ENCODE measurements around the gene NEGR1. TPM values are rescaled to one million over a fixed set of nuclear protein-coding genes. Genes with fewer than 3 reads are reported as not detected.

The NEGR1 gene
- total RNA-seq, 1 experiment from 2014 or later, result 19.2 TPM

- intact Hi-C loops (cut with micrococcal nuclease; ENCODE audit: unreplicated experiment), result no loop called here
- H3K4me1 Mint-ChIP-seq (ENCODE audit: low read depth, unreplicated experiment), result peaks cover 15% of the 10 kb centered on the region
- H3K27ac Mint-ChIP-seq (ENCODE audit: unreplicated experiment), result no peak overlapping the region
- CTCF ChIA-PET, result interaction anchor here (0.6 to 0.7 kb wide), 2 partner anchors 12 to 72 kb away, joined by 4 to 5 read pairs; no protein-coding TSS in a partner anchor
- no peaks in the 10 kb centered on the region for H3K27me3 Mint-ChIP-seq (ENCODE audit: unreplicated experiment)
- DNase-seq, result no peak
- TF ChIP-seq CTCF (IDR thresholded peaks at IDR 0.05; ENCODE audit: unreplicated experiment), result no peak
- no peaks in the 10 kb centered on the region for H3K9me3 Mint-ChIP-seq (ENCODE audit: low read depth, unreplicated experiment)
- BruUV-seq (replicated peaks), result no TSS peak
- no peaks in the 10 kb centered on the region for H3K36me3 Mint-ChIP-seq (ENCODE audit: insufficient read depth, unreplicated experiment)
- no peak overlapping the region for H3K4me3 Mint-ChIP-seq (ENCODE audit: low read depth, unreplicated experiment)
Observed at GRCh38 chr1:72109916-72110315, 172.4 kb downstream of the NEGR1 start.

GRCh38 chr1:72105201-72105600 lies 177.1 kb downstream of the NEGR1 start:
- no peaks in the 10 kb centered on the region for H3K9me3 Mint-ChIP-seq (ENCODE audit: low read depth, unreplicated experiment)
- no peak overlapping the region for H3K27ac Mint-ChIP-seq (ENCODE audit: unreplicated experiment)
- H3K4me1 Mint-ChIP-seq (ENCODE audit: low read depth, unreplicated experiment), result peaks cover 15% of the 10 kb centered on the region
- TF ChIP-seq CTCF (IDR thresholded peaks at IDR 0.05; ENCODE audit: unreplicated experiment), result no peak
- CTCF ChIA-PET, result no interaction called here
- no peaks in the 10 kb centered on the region for H3K27me3 Mint-ChIP-seq (ENCODE audit: unreplicated experiment)
- intact Hi-C loops (cut with micrococcal nuclease; ENCODE audit: unreplicated experiment), result no loop called here
- no peaks in the 10 kb centered on the region for H3K36me3 Mint-ChIP-seq (ENCODE audit: insufficient read depth, unreplicated experiment)
- BruUV-seq (replicated peaks), result no TSS peak
- DNase-seq, result no peak
- no peak overlapping the region for H3K4me3 Mint-ChIP-seq (ENCODE audit: low read depth, unreplicated experiment)

GRCh38 chr1:72101840-72102632 lies 180.3 kb downstream of the NEGR1 start:
- CTCF ChIA-PET, result no interaction called here

GRCh38 chr1:72100771-72101170 lies 181.6 kb downstream of the NEGR1 start:
- no peaks in the 10 kb centered on the region for H3K27me3 Mint-ChIP-seq (ENCODE audit: unreplicated experiment)
- H3K27ac Mint-ChIP-seq (ENCODE audit: unreplicated experiment), result no peak overlapping the region
- H3K4me1 Mint-ChIP-seq (ENCODE audit: low read depth, unreplicated experiment), result no peaks in the 10 kb centered on the region
- no peak for DNase-seq
- no peaks in the 10 kb centered on the region for H3K36me3 Mint-ChIP-seq (ENCODE audit: insufficient read depth, unreplicated experiment)
- intact Hi-C loops (cut with micrococcal nuclease; ENCODE audit: unreplicated experiment), result no loop called here
- no peak overlapping the region for H3K4me3 Mint-ChIP-seq (ENCODE audit: low read depth, unreplicated experiment)
- TF ChIP-seq CTCF (IDR thresholded peaks at IDR 0.05; ENCODE audit: unreplicated experiment), result no peak
- CTCF ChIA-PET, result no interaction called here
- H3K9me3 Mint-ChIP-seq (ENCODE audit: low read depth, unreplicated experiment), result no peaks in the 10 kb centered on the region
- BruUV-seq (replicated peaks), result no TSS peak

More at GRCh38 chr1:72101840-72102632, 180.3 kb downstream of the NEGR1 start:
- no TSS peak for BruUV-seq (replicated peaks)
- no peaks in the 10 kb centered on the region for H3K27me3 Mint-ChIP-seq (ENCODE audit: unreplicated experiment)
- DNase-seq, result no peak
- intact Hi-C loops (cut with micrococcal nuclease; ENCODE audit: unreplicated experiment), result no loop called here
- no peak overlapping the region for H3K4me3 Mint-ChIP-seq (ENCODE audit: low read depth, unreplicated experiment)
- H3K36me3 Mint-ChIP-seq (ENCODE audit: insufficient read depth, unreplicated experiment), result no peaks in the 10 kb centered on the region
- H3K4me1 Mint-ChIP-seq (ENCODE audit: low read depth, unreplicated experiment), result no peaks in the 10 kb centered on the region
- no peak for TF ChIP-seq CTCF (IDR thresholded peaks at IDR 0.05; ENCODE audit: unreplicated experiment)
- H3K27ac Mint-ChIP-seq (ENCODE audit: unreplicated experiment), result no peak overlapping the region
- no peaks in the 10 kb centered on the region for H3K9me3 Mint-ChIP-seq (ENCODE audit: low read depth, unreplicated experiment)

Measured in Calu3 (cell line).